Measurements from ENCODE around the gene FGF1. TPM values are rescaled to one million over a fixed set of nuclear protein-coding genes. Genes with fewer than 3 reads are reported as not detected.

FGF1 gene
- total RNA-seq, 4 donors from 2014 or later = 0.75 to 5.9 (median 4.8) TPM

GRCh38 chr5:142600092-142600491, 85.8 kb downstream of the FGF1 start:
- TF ChIP-seq CTCF (IDR thresholded peaks at IDR 0.05; ENCODE audit: low read depth) = no peak

- no peak for TF ChIP-seq CTCF (IDR thresholded peaks at IDR 0.05; ENCODE audit: low read depth)
Measured at GRCh38 chr5:142598338-142598700, 87.6 kb downstream of the FGF1 start.

- no peak for TF ChIP-seq CTCF (IDR thresholded peaks at IDR 0.05; ENCODE audit: low read depth)
Measured at GRCh38 chr5:142597546-142598337, 88.1 kb downstream of the FGF1 start.

GRCh38 chr5:142597025-142597424, 88.9 kb downstream of the FGF1 start:
- no peak for TF ChIP-seq CTCF (IDR thresholded peaks at IDR 0.05; ENCODE audit: low read depth)

GRCh38 chr5:142592365-142592764, 93.5 kb downstream of the FGF1 start:
- TF ChIP-seq CTCF (IDR thresholded peaks at IDR 0.05; ENCODE audit: low read depth) = no peak

GRCh38 chr5:142590451-142591231, 95.2 kb downstream of the FGF1 start:
- TF ChIP-seq CTCF (IDR thresholded peaks at IDR 0.05; ENCODE audit: low read depth) = no peak

- no peak for TF ChIP-seq CTCF (IDR thresholded peaks at IDR 0.05; ENCODE audit: low read depth)
Measured at GRCh38 chr5:142589720-142590119, 96.2 kb downstream of the FGF1 start.

Measured in subcutaneous adipose tissue (tissue), 4 donors.